GM21447 (cell line): ENCODE measurements around the gene NPEPL1.

Experiments used
- ATAC-seq: cut with Tn5 transposase; IDR thresholded peaks from one replicate; pipeline ENCODE4 v1.9.1; 2021; ENCODE audit not compliant: unreplicated experiment

The NPEPL1 gene

GRCh38 chr20:58682656-58683531, 9.7 kb upstream of the NPEPL1 start:
- no peak for ATAC-seq

GRCh38 chr20:58684291-58684690, 8.3 kb upstream of the NPEPL1 start:
- ATAC-seq: no peak

- ATAC-seq: no peak
These were observed 6.6 kb upstream of the NPEPL1 start for GRCh38 chr20:58685988-58686387.

- ATAC-seq: no peak
These were observed 4.2 kb upstream of the NPEPL1 start for GRCh38 chr20:58688414-58688813.

DNA sequence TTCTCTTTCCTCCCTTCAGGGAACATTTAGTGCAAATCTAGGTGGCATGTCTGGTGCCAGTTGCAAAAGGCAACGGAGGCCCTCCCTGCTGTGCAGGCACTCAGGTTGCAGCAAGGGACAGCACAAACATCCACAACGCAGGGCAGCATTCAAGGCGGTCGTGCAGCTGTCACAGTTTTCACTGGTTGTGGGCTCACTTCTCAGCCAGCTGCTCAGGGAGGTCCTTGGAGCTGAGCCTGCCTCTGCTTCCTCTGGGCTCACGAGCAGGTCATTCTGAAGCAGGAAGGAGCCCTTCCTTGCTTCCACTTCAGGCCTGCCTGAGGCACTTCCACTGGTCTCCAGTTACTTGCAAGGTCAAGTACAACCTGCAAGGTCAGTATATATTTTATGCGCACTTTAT, 3.8 kb upstream of the NPEPL1 start:
- ATAC-seq: no peak

- no peak for ATAC-seq
These were observed 2.0 kb upstream of the NPEPL1 start for GRCh38 chr20:58690396-58691135.

GRCh38 chr20:58691773-58692578, 624 bp upstream of the NPEPL1 start:
- ATAC-seq: no peak

- ATAC-seq: peak; percentile 20
These were observed 816 bp downstream of the NPEPL1 start for GRCh38 chr20:58693226-58694006.

- no peak for ATAC-seq
These were observed 1.9 kb downstream of the NPEPL1 start for GRCh38 chr20:58694241-58695083.

- ATAC-seq: no peak
These were observed 2.6 kb downstream of the NPEPL1 start for GRCh38 chr20:58695084-58695722.

DNA sequence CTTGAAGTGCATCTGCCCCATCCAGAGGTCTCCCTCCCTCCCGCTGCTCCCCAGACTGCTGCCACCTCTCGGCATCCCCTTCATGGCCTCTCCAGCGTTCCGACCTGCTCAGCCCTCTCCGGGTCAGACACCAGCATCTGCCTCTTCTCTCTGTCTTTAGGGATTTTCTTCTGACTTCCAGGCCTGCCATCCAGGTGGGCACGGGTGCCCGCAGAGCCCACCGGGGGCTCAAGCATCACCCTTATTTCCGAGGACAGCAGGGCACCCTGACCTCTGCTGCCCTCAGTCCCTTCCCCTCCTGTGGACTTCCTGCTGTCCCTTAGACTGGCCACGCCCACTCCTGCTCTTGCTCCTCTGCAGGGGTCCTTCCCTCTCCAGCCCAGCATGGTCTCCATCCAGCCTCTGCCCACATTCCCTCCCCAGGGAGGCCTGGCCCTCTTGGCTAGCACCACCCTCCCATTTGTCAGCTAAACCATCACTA, 3.3 kb downstream of the NPEPL1 start:
- no peak for ATAC-seq

GRCh38 chr20:58696411-58696961, 3.9 kb downstream of the NPEPL1 start:
- ATAC-seq: no peak

GRCh38 chr20:58697201-58697866, 4.7 kb downstream of the NPEPL1 start:
- no peak for ATAC-seq

- ATAC-seq: no peak
These were observed 5.5 kb downstream of the NPEPL1 start for GRCh38 chr20:58697867-58698703.

DNA sequence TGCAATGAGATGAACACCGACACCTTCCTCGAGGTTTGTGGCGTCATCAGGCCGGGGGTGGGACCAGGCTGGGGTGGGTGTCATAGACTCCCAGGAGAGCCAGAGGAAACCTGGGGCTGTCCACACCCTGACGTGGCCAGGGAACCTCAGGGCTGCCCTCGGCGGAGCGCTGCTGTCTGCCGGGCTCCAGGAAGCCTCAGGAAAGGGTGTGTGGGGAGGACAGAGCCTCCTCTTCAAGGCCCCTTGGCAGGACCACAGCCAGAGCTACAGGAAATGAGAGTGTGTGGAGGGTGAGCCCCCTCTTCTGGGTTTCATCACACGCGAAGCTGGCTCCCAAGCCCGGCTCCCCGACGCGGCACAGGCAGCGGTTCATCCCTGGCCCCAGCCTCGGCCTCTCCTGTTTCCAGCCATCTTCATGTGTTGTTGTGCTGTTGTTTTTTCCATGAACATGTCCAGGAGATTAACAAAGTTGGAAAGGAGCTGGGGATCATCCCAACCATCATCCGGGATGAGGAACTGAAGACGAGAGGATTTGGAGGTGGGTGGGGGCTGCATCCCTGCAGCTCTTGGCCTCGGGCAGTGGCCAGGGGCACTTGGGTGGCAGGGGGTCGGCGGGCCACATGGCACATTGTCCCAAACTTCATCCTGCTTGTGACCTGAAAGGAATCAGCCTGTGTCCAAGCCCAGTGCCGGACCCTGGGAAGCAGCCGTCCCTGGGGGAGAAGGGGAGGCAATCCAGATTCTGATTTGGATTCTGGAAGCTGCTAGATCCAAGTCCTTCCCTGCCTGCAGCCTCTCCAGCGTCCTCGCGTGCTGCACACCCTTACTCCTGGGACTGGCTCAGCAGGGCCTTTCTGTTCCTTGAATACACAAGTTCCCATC, 6.4 kb downstream of the NPEPL1 start:
- no peak for ATAC-seq

GRCh38 chr20:58699623-58700107, 7.1 kb downstream of the NPEPL1 start:
- ATAC-seq: no peak
